ENCODE measurements around the gene PEX10.

PEX10 gene

DNA sequence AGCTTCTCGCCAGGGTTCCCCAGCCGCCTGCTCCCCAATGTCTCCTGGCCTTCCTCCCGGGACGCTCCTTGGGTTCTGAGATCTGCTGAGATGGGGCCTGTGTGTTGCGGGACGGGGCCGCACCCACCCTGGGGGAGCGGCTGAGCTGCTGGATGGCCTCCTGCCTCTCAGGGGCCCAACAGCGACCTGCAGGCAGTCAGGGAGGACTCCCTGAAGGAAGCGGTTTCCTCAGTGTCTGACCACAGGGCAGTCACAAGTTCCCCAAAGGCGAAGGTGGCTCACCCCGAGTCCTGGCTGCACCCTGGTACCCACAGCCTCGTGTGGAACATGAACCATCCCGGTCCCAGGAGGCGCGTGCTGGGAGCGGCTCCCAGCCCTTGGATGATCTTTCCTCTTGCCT is 45.1 kb upstream of the PEX10 start:
- TF ChIP-seq, protein P1, sequence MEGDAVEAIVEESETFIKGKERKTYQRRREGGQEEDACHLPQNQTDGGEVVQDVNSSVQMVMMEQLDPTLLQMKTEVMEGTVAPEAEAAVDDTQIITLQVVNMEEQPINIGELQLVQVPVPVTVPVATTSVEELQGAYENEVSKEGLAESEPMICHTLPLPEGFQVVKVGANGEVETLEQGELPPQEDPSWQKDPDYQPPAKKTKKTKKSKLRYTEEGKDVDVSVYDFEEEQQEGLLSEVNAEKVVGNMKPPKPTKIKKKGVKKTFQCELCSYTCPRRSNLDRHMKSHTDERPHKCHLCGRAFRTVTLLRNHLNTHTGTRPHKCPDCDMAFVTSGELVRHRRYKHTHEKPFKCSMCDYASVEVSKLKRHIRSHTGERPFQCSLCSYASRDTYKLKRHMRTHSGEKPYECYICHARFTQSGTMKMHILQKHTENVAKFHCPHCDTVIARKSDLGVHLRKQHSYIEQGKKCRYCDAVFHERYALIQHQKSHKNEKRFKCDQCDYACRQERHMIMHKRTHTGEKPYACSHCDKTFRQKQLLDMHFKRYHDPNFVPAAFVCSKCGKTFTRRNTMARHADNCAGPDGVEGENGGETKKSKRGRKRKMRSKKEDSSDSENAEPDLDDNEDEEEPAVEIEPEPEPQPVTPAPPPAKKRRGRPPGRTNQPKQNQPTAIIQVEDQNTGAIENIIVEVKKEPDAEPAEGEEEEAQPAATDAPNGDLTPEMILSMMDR (IDR thresholded peaks at IDR 0.05), result no peak
- Histone ChIP-seq H3K4me1 (ENCODE audit: control insufficient read depth in 1 of 2, insufficient read depth in 1 of 2, low read depth in 1 of 2, low read length in 1 of 2) (no peaks in the 10 kb centered on the region), H3K36me3 (no peaks in the 10 kb centered on the region), H3K4me3 (ENCODE audit: low read depth in 1 of 2, low read length in 1 of 2) (no peak overlapping the region), H3K9me3 (no peaks in the 10 kb centered on the region), H3K27ac (no peak overlapping the region), H3K27me3 (no peaks in the 10 kb centered on the region)

DNA sequence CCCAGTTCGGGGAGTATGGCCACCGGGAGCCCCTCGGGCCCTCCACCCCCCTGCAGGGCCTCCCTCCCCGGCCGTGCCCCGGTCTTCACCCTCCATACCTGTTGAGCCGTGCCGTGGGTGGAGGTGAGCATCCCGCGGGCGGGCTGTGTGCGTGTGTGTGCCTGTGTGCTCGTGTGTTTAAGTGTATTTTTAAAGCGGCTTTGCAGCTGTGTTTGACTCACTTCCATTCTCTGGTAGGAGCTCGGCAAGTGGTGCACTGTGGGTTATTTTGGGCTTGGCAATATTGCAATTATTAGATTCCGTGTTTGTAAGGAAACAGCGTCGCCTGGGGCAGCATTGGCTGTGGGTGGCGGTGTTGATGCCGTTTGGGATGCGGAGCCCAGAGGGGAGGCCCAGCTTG is 43.4 kb upstream of the PEX10 start:
- H3K27ac ChIP-seq, result no peak overlapping the region
- TF ChIP-seq, protein P1 (IDR thresholded peaks at IDR 0.05), result no peak
- no peaks in the 10 kb centered on the region for H3K9me3 ChIP-seq
- no peak overlapping the region for H3K4me3 ChIP-seq (ENCODE audit: low read depth in 1 of 2, low read length in 1 of 2)
- H3K36me3 ChIP-seq, result no peaks in the 10 kb centered on the region
- H3K4me1 ChIP-seq (ENCODE audit: control insufficient read depth in 1 of 2, insufficient read depth in 1 of 2, low read depth in 1 of 2, low read length in 1 of 2), result no peaks in the 10 kb centered on the region
- peaks cover 9% of the 10 kb centered on the region for H3K27me3 ChIP-seq

DNA sequence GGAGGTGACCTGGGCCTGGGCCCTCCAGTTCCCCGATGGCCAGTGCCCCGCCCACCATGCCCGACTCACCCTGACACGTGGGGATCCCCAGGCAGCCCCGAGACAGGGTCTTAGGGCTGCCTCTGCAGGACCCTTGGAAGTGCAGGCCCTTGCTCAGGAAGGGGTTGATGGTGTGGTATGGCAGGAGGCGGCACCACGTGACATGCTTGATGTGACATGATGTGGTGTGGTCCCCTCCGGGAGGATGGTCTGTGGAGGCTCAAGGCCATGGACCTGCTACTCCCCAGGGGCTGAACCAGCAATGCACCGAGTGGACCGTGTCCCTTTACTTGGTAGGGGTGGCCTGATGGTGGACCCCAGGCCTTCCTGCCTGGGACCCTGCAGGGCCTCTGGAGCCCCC is 41.9 kb upstream of the PEX10 start:
- peaks cover 9% of the 10 kb centered on the region for H3K27me3 ChIP-seq
- no peaks in the 10 kb centered on the region for H3K36me3 ChIP-seq
- no peak overlapping the region for H3K4me3 ChIP-seq (ENCODE audit: low read depth in 1 of 2, low read length in 1 of 2)
- no peak overlapping the region for H3K27ac ChIP-seq
- H3K9me3 ChIP-seq, result no peaks in the 10 kb centered on the region
- no peaks in the 10 kb centered on the region for H3K4me1 ChIP-seq (ENCODE audit: control insufficient read depth in 1 of 2, insufficient read depth in 1 of 2, low read depth in 1 of 2, low read length in 1 of 2)
- TF ChIP-seq, protein P1 (IDR thresholded peaks at IDR 0.05), result no peak

DNA sequence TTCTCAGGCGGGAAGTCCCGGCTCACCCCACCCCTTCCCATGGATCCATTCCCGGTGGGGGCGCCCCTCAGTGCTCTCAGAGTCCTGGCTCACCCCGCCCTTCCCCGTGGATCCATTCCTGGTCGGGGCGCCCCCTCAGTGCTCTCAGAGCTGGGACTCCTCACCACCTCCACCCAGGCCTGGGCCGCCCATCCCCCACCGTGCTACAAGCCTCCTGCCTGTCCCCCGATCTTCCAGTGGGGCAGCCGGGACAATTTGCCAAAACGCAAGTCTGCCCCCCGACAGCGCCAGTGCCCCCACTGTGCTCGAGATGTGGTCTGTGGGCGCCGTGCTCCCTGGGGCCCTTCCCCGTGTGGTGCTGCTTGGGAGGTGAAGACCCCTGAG is 40.6 kb upstream of the PEX10 start:
- Histone ChIP-seq H3K4me1 (ENCODE audit: control insufficient read depth in 1 of 2, insufficient read depth in 1 of 2, low read depth in 1 of 2, low read length in 1 of 2) (no peaks in the 10 kb centered on the region), H3K27ac (no peak overlapping the region), H3K4me3 (ENCODE audit: low read depth in 1 of 2, low read length in 1 of 2) (no peak overlapping the region), H3K9me3 (no peaks in the 10 kb centered on the region), H3K27me3 (peaks cover 9% of the 10 kb centered on the region), H3K36me3 (no peaks in the 10 kb centered on the region)
- TF ChIP-seq, protein P1 (IDR thresholded peaks at IDR 0.05), result no peak

DNA sequence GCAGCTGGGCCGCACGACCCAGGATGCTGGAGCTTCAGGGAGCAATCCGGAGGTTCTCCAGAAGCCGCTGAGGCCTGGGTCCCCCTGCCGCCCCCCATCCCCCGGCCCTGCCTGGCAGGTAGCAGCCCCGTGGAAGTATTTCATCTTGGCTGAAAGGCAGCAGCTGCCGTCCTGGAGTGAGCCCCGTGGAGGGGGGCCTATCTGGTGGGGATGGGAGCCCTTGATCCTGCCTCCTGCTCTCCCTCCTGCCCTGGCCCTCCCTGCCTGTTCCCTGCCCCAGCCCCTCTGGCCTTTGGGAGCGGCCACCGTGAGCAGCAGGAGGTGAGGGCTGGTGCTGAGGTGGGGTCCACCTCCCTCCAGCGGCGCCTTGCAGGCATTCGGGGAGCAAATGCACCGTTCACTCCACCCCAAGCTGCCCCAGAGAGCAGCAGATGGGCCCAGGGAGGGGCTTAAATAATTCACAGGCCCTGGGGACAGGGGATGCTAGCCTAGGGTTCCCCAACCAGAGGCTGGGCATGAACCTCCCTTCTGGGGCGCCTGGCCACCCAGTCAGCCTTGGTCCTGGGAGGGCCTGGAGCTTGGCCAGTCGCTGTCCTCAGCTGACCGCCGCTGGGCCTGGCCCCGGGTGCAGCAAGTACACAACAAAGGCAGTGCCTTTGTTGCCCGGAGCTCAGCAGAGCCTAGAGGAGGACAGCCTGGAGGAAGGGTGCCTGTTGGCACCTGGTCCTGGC is 40.0 kb upstream of the PEX10 start:
- Histone ChIP-seq H3K27ac (no peak overlapping the region), H3K36me3 (no peaks in the 10 kb centered on the region), H3K4me1 (ENCODE audit: control insufficient read depth in 1 of 2, insufficient read depth in 1 of 2, low read depth in 1 of 2, low read length in 1 of 2) (no peaks in the 10 kb centered on the region), H3K4me3 (ENCODE audit: low read depth in 1 of 2, low read length in 1 of 2) (no peak overlapping the region), H3K9me3 (no peaks in the 10 kb centered on the region), H3K27me3 (peaks cover 9% of the 10 kb centered on the region)
- TF ChIP-seq, protein P1 (IDR thresholded peaks at IDR 0.05), result no peak

Measured in neutrophil (primary cell).